PFSK-1 (cell line): ENCODE measurements around the gene MTUS2.

Experiments
- FOXP2 ChIP-seq: optimal IDR thresholded peaks from 2 replicates; pipeline ENCODE3; 2011; ENCODE audit warnings: borderline replicate concordance, control low read depth, inconsistent platforms; ENCODE audit not compliant: insufficient read depth; ENCODE audit errors: extremely low read length, extremely low read depth
- POLR2AphosphoS5 ChIP-seq: IDR thresholded peaks from 2 replicates; pipeline ENCODE4 v1.6.1; 2012; ENCODE audit warnings: low read depth, mild to moderate bottlenecking, control low read depth, low read length, moderate library complexity
- SIN3A ChIP-seq: IDR thresholded peaks from 2 replicates; pipeline ENCODE4 v1.6.1; 2012; ENCODE audit warnings: mild to moderate bottlenecking, low read length, moderate library complexity, borderline replicate concordance; ENCODE audit not compliant: insufficient read depth
- TAF1 ChIP-seq: IDR thresholded peaks from 2 replicates; pipeline ENCODE4 v1.6.1; 2012; ENCODE audit warnings: low read length, control low read depth, borderline replicate concordance; ENCODE audit not compliant: insufficient read depth
- TF ChIP-seq, protein P1 (sequence below), 2 experiments: IDR thresholded peaks; 2 replicates each; pipeline versions ENCODE4 v1.6.1 to v1.8.0; 2011 to 2012; ENCODE audit warnings: low read depth in 2 of 2, low read length in 2 of 2, control low read depth in 1 of 2, inconsistent platforms in 1 of 2, mild to moderate bottlenecking in 1 of 2, moderate library complexity in 1 of 2; ENCODE audit not compliant: insufficient read depth in 1 of 2

DNA sequence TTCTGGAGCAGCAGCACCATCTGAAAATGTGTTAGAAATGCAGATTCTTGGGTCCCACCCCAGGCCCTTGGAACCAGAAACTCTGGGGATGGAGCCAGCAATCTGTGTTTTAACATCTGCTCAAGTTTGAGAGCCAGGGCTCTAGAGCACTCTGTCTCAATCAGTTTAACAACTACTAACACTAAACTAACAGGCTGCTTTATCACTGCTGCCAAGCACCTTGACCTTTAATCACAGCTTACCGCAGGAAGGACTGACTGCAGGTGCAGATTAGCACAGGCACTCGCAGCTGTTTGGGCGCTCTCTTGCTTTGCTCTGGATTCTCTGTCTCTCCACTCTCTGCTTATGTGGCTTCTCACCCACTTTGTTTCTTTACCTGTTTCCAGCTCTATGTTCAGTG, 163.5 kb downstream of the MTUS2 start:
- TF ChIP-seq, protein P1, sequence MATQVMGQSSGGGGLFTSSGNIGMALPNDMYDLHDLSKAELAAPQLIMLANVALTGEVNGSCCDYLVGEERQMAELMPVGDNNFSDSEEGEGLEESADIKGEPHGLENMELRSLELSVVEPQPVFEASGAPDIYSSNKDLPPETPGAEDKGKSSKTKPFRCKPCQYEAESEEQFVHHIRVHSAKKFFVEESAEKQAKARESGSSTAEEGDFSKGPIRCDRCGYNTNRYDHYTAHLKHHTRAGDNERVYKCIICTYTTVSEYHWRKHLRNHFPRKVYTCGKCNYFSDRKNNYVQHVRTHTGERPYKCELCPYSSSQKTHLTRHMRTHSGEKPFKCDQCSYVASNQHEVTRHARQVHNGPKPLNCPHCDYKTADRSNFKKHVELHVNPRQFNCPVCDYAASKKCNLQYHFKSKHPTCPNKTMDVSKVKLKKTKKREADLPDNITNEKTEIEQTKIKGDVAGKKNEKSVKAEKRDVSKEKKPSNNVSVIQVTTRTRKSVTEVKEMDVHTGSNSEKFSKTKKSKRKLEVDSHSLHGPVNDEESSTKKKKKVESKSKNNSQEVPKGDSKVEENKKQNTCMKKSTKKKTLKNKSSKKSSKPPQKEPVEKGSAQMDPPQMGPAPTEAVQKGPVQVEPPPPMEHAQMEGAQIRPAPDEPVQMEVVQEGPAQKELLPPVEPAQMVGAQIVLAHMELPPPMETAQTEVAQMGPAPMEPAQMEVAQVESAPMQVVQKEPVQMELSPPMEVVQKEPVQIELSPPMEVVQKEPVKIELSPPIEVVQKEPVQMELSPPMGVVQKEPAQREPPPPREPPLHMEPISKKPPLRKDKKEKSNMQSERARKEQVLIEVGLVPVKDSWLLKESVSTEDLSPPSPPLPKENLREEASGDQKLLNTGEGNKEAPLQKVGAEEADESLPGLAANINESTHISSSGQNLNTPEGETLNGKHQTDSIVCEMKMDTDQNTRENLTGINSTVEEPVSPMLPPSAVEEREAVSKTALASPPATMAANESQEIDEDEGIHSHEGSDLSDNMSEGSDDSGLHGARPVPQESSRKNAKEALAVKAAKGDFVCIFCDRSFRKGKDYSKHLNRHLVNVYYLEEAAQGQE (IDR thresholded peaks at IDR 0.05; ENCODE audit: insufficient read depth in 1 of 2, low read depth in 2 of 2, low read length in 2 of 2), result no peak
- no peak for TF ChIP-seq FOXP2
- TF ChIP-seq POLR2AphosphoS5, result no peak
- TF ChIP-seq SIN3A, result no peak
- TF ChIP-seq TAF1, result no peak
